Cortex of kidney (tissue), 1 donor: ENCODE results near the gene VWA5B2.

Experiments
- DNase-seq: peaks from one replicate; lab custom pipeline; 2025; lab: John Stamatoyannopoulos, UW

The VWA5B2 gene

DNA sequence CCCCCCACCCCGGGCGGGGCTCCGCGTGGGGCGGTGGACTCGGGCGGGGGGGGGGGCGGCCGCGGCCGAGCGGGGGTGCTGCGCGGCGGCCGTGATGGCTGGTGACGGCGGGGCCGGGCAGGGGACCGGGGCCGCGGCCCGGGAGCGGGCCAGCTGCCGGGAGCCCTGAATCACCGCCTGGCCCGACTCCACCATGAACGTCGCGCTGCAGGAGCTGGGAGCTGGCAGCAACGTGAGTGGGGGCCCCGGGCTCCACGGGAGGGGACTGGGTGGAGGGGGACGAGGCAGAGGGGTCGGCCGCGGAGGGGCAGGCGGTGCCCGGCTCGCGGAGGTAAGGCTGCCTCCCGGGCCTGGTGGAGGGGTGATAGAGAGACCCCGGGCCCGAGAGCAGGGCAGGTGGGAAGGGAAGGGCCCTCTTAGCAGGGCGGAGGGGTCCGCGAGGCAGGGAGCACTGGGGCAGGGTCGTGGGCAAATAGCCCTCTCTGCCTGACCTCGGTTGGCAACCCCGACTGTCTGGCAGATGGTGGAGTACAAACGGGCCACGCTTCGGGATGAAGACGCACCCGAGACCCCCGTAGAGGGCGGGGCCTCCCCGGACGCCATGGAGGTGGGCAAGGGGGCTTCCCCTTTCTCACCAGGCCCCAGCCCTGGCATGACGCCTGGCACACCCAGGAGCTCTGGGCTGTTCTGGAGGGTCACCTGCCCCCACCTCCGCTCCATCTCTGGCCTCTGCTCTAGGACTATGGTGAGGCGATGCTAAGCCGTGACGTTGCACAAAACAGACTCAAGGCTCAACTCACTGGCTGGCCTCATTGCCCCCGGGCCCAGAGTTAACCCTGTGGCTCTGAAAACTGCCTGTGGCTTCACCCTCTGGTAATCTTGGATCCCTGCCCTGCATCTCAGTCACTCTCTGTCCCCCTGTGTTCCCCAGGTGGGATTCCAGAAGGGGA, 46.9 kb downstream of the VWA5B2 start, which contains the start of gene ECE2:
TSS of gene ECE2 (plus strand) at position 62 of the 950 bp plus-strand sequence. CDS start at position 194, 132 bp downstream.
- DNase-seq: no peak

DNA sequence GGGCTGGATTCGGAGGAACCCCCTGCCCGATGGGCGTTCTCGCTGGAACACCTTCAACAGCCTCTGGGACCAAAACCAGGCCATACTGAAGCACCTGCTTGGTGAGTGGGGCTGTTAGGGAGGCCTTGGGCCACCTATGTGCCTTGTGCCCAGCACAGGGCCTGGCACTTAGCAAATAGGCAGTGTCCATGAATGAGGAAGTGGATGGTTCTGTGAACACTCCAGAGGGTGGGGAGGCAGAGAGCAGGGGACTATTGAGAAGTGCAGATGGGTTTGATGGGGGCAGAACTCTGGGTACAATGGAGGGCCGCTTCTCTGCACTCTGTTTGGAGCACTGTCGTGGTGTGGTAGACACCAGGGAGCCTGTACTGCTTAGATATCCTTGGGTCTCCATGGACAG, 48.0 kb downstream of the VWA5B2 start:
- DNase-seq: no peak

- DNase-seq: no peak
These were observed 53.6 kb downstream of the VWA5B2 start for GRCh38 chr3:184282941-184283340.

DNA sequence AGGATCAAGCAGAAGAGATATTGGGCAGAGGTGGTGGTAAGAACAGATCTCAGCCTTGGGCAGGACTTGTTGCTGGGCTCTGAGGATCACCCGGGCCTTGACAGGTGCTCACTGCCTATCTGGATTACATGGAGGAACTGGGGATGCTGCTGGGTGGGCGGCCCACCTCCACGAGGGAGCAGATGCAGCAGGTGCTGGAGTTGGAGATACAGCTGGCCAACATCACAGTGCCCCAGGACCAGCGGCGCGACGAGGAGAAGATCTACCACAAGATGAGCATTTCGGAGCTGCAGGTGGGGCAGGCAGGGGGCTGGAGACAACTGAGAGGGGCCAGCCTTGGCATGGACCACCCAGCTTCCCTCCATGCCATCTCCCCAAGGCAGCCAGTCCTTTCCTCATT, 54.3 kb downstream of the VWA5B2 start:
- no peak for DNase-seq

DNA sequence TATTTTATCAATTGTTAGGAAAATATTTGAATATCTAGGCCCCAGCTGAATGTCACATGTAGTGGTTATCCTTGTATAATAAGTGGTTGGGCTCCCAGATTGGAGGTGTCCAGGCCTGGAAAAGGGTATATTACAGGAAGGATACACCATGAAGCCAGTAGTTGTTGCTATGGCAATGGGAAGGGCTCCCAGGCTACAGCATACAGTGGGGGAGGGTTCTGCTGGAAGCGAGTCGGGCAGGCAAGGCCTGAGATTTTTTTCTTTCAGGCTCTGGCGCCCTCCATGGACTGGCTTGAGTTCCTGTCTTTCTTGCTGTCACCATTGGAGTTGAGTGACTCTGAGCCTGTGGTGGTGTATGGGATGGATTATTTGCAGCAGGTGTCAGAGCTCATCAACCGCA, 55.3 kb downstream of the VWA5B2 start:
- no peak for DNase-seq

- DNase-seq: no peak
These were observed 60.1 kb downstream of the VWA5B2 start for GRCh38 chr3:184289426-184289938.

GRCh38 chr3:184290331-184290730, 60.9 kb downstream of the VWA5B2 start:
- no peak for DNase-seq

- no peak for DNase-seq
These were observed 61.8 kb downstream of the VWA5B2 start for GRCh38 chr3:184291044-184291737.
